Activated CD4-positive, alpha-beta T cell treated with anti-CD3 and anti-CD28 coated beads, Interleukin-10, Interleukin-2, amounts not matched to agents 100 ng/mL and 50 ng/mL, durations not matched to agents 16 hours and 8 hours (primary cell): ENCODE data around the gene CPLX3.

Experiments
- DNase-seq: peaks from one replicate; pipeline ENCODE4 v3.0.0-alpha.2; 2020

Gene CPLX3

GRCh38 chr15:74788683-74789151 lies 37.7 kb upstream of the CPLX3 start:
- DNase-seq = peak; percentile 80

GRCh38 chr15:74789171-74789631 lies 37.2 kb upstream of the CPLX3 start:
- peak; percentile 56 for DNase-seq

GRCh38 chr15:74789741-74790079 lies 36.7 kb upstream of the CPLX3 start:
- DNase-seq = peak; percentile 44

- peak; percentile 78 for DNase-seq
Measured at GRCh38 chr15:74790080-74790916, 36.1 kb upstream of the CPLX3 start.

GRCh38 chr15:74791007-74791406 lies 35.4 kb upstream of the CPLX3 start:
- DNase-seq = no peak

- no peak for DNase-seq
Measured at GRCh38 chr15:74791667-74792066, 34.8 kb upstream of the CPLX3 start.

GRCh38 chr15:74792227-74793016 lies 34.0 kb upstream of the CPLX3 start:
- no peak for DNase-seq

GRCh38 chr15:74793135-74794028 lies 33.0 kb upstream of the CPLX3 start:
- DNase-seq = peak; percentile 69

- no peak for DNase-seq
Measured at GRCh38 chr15:74794248-74794969, 32.0 kb upstream of the CPLX3 start.

GRCh38 chr15:74794970-74795349 lies 31.5 kb upstream of the CPLX3 start:
- no peak for DNase-seq

GRCh38 chr15:74795966-74796625 lies 30.3 kb upstream of the CPLX3 start:
- peak; percentile 50 for DNase-seq

GRCh38 chr15:74798388-74799254 lies 27.8 kb upstream of the CPLX3 start:
- no peak for DNase-seq

- DNase-seq = peak; percentile 53
Measured at GRCh38 chr15:74799255-74799855, 27.1 kb upstream of the CPLX3 start.

GRCh38 chr15:74799856-74800558 lies 26.4 kb upstream of the CPLX3 start:
- peak; percentile 90 for DNase-seq

GRCh38 chr15:74800559-74801094 lies 25.8 kb upstream of the CPLX3 start:
- DNase-seq = no peak

- no peak for DNase-seq
Measured at GRCh38 chr15:74801311-74801997, 25.0 kb upstream of the CPLX3 start.

- DNase-seq = no peak
Measured at GRCh38 chr15:74802290-74802689, 24.1 kb upstream of the CPLX3 start.

- no peak for DNase-seq
Measured at GRCh38 chr15:74802862-74803447, 23.5 kb upstream of the CPLX3 start.
